ENCODE data around the gene GJA10.

Gene GJA10

DNA sequence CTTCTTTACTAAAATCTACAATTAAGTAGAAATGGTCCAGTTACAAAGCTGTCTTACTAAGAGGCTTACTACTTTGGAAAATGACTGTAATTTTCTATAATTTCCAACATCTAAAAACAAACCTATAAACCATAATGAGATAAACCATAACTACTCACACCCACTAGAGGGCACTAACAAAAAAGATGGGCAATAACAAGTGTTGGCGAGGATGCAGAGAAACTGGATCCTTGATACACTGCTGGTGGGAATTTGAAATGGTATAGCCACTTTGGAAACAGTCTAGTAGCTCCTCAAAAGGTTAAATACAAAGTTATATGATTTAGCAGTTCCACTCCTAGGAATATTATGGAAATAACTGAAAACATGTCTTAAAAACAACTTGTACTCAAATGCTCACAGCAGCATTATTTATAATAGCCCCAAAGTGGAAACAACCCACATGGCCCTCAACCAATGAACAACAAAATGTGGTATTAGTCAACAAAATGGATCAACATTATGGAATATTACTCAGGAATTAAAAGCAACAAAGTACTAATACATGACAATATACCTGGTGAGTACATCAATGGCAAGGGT lies 50.6 kb downstream of the GJA10 start:
- no peak for DNase-seq (ENCODE audit: low read depth)
